ENCODE data around the gene ZMPSTE24. TPM values are rescaled to one million over a fixed set of nuclear protein-coding genes. Genes with fewer than 3 reads are reported as not detected.

The ZMPSTE24 gene
- total RNA-seq, 1 experiment from 2014 or later, result 50.9 TPM

DNA sequence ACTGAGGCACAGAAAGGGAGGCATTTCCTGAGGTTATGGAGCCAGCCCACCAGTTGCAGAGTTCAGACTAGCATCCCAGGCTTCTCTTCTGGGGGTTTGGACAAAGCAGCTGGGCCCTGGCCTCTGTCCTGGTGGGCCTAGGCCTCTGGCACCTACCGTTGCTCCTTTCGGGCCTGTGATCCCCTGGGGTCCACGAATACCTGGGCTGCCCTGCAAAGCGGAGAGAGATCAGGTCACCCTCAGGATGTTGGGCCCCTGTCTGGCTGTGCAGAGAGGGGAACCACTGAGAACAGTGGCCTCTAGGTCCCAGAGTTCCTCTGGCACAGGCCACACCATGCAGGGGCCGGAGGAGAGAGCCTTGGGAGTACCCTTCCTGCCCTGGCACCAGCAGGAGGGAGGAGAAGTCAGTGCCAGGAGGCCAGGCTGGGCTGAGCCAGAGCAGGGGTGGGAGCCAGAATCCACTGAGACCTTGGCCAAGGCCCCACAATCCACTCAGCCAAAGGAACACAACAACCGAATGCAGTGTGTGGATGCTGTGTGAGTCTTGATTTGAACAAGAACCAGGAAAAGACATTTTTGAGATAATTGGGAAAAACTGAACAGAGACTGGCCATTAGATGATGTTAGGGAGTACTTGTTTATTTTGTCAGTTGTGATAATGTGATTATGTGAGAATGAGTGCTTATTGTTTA, 50.1 kb downstream of the ZMPSTE24 start:
- Histone ChIP-seq H4K20me1 (ENCODE audit: insufficient read depth, low read depth, low read length) (no peaks in the 10 kb centered on the region), H3K4me3 (ENCODE audit: low read length) (no peak overlapping the region), H3K79me2 (ENCODE audit: low read length) (no peaks in the 10 kb centered on the region), H3K9ac (ENCODE audit: low read length) (no peak overlapping the region), H3K9me2 (replicated peaks; ENCODE audit: insufficient read depth, low read length) (no peaks in the 10 kb centered on the region), H2AFZ (ENCODE audit: low read length) (no peak overlapping the region), H3K27ac (ENCODE audit: low read length) (no peak overlapping the region), H3K4me2 (ENCODE audit: low read depth, low read length, poor library complexity, severe bottlenecking) (no peak overlapping the region), H3K27me3 (ENCODE audit: low read length) (no peaks in the 10 kb centered on the region), H3K9me3 (ENCODE audit: low read length) (no peaks in the 10 kb centered on the region), H3K36me3 (ENCODE audit: insufficient read depth, low read length) (no peaks in the 10 kb centered on the region), H3K4me1 (ENCODE audit: low read length) (peaks cover 30% of the 10 kb centered on the region)
- no peak for DNase-seq

DNA sequence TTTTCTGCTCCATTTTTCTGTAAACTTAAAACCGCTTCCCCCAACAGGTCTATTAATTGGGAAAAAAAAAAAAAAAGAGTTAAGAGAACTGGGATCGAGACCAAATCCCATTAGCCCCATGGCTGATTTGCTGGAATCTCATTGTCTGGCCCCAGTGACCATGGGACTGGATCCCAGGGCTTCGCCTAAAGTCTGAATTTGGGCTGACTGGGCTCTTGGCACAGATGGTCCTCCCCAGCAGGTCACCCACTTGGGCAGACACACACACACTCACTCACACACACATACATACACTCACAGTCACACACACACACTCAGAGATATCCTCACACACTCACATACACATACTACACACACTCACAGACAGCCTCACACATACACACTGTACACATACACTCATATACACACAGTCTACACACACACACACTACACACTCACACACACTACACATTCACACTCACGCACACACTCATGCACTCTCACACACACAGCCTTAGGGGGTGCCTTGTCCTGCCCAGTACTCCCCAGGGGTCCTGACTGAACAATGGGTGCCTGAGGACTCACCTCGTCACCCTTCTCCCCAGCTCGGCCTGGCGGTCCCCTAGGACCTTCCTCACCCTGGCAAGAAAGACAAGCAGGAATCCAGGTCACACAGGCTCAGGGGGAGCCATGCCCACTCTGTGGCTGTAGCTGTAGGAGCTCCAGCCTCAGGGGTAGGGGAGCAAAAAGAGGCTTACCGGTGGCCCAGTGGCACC, 51.5 kb downstream of the ZMPSTE24 start:
- H2AFZ ChIP-seq (ENCODE audit: low read length), result no peak overlapping the region
- H3K4me2 ChIP-seq (ENCODE audit: low read depth, low read length, poor library complexity, severe bottlenecking), result no peak overlapping the region
- peak; percentile 39 for DNase-seq
- H3K79me2 ChIP-seq (ENCODE audit: low read length), result no peaks in the 10 kb centered on the region
- H4K20me1 ChIP-seq (ENCODE audit: insufficient read depth, low read depth, low read length), result no peaks in the 10 kb centered on the region
- no peaks in the 10 kb centered on the region for H3K9me3 ChIP-seq (ENCODE audit: low read length)
- no peaks in the 10 kb centered on the region; the same call in 1 of the 2 replicates for H3K27me3 ChIP-seq (ENCODE audit: low read length)
- no peak overlapping the region for H3K9ac ChIP-seq (ENCODE audit: low read length)
- no peaks in the 10 kb centered on the region for H3K36me3 ChIP-seq (ENCODE audit: insufficient read depth, low read length)
- H3K27ac ChIP-seq (ENCODE audit: low read length), result no peak overlapping the region
- H3K9me2 ChIP-seq (replicated peaks; ENCODE audit: insufficient read depth, low read length), result no peaks in the 10 kb centered on the region
- peaks cover 40% of the 10 kb centered on the region for H3K4me1 ChIP-seq (ENCODE audit: low read length)
- H3K4me3 ChIP-seq (ENCODE audit: low read length), result no peak overlapping the region

DNA sequence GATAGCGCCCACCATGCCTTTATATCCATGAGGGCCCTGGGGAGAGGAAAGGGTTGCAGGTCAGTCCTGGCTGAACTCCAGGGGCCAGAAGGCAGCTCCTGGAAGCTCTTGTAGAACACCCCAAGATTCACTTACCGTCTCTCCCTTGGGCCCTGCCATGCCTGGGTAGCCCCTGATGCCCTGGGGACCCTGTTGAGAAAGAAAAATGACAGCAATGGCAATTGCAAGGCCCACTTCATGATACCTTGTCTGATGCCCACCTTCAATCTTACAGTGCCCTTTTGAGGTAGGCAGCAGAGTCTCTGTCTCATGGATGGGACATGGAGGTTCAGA, 52.1 kb downstream of the ZMPSTE24 start:
- Histone ChIP-seq H3K27ac (ENCODE audit: low read length) (no peak overlapping the region), H3K9me2 (replicated peaks; ENCODE audit: insufficient read depth, low read length) (no peaks in the 10 kb centered on the region), H3K9me3 (ENCODE audit: low read length) (no peaks in the 10 kb centered on the region), H3K4me2 (ENCODE audit: low read depth, low read length, poor library complexity, severe bottlenecking) (no peak overlapping the region), H2AFZ (ENCODE audit: low read length) (no peak overlapping the region), H4K20me1 (ENCODE audit: insufficient read depth, low read depth, low read length) (no peaks in the 10 kb centered on the region), H3K79me2 (ENCODE audit: low read length) (no peaks in the 10 kb centered on the region), H3K27me3 (ENCODE audit: low read length) (no peaks in the 10 kb centered on the region; the same call in 1 of the 2 replicates), H3K4me3 (ENCODE audit: low read length) (no peak overlapping the region), H3K9ac (ENCODE audit: low read length) (no peak overlapping the region), H3K4me1 (ENCODE audit: low read length) (peaks cover 43% of the 10 kb centered on the region), H3K36me3 (ENCODE audit: insufficient read depth, low read length) (no peaks in the 10 kb centered on the region)
- DNase-seq, result peak; percentile 48

DNA sequence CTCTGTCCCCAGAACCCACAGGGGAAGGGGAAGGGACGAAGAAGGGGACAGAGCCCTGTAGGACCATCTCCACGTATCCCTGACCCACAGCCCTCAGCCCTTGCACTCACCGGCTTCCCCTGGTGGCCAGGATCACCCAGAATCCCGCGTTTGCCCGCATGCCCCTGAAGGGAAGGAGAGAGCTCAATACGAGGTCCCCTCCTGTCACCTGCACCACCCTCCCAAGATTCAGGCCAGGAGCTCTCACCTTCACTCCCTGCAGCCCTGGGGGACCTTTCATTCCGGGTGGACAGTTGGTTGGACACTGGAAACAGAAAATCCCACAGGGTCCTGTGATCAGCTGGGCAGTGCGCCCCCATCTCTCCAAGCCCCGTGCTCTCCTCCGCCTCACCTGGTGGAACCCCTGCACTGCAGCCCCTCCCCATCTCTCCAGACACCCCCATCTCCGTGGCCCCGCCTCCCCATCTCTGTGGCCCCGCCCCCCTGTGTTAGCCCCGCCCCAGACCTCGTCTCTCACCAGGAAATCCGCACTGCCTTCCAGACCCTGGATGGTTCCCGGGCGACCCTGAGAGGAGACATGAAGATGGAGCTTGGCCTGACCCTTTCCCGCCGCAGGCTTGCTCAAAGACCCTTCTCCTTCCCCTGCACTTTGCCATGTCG, 53.1 kb downstream of the ZMPSTE24 start:
- Histone ChIP-seq H3K9ac (ENCODE audit: low read length) (no peak overlapping the region), H2AFZ (ENCODE audit: low read length) (no peak overlapping the region), H3K4me2 (ENCODE audit: low read depth, low read length, poor library complexity, severe bottlenecking) (no peak overlapping the region), H3K27ac (ENCODE audit: low read length) (no peak overlapping the region), H3K4me3 (ENCODE audit: low read length) (no peak overlapping the region), H3K27me3 (ENCODE audit: low read length) (no peaks in the 10 kb centered on the region; the same call in 1 of the 2 replicates), H3K36me3 (ENCODE audit: insufficient read depth, low read length) (no peaks in the 10 kb centered on the region), H4K20me1 (ENCODE audit: insufficient read depth, low read depth, low read length) (no peaks in the 10 kb centered on the region), H3K9me2 (replicated peaks; ENCODE audit: insufficient read depth, low read length) (no peaks in the 10 kb centered on the region), H3K79me2 (ENCODE audit: low read length) (no peaks in the 10 kb centered on the region), H3K4me1 (ENCODE audit: low read length) (peaks cover 52% of the 10 kb centered on the region), H3K9me3 (ENCODE audit: low read length) (no peaks in the 10 kb centered on the region)
- DNase-seq, result peak; percentile 37

DNA sequence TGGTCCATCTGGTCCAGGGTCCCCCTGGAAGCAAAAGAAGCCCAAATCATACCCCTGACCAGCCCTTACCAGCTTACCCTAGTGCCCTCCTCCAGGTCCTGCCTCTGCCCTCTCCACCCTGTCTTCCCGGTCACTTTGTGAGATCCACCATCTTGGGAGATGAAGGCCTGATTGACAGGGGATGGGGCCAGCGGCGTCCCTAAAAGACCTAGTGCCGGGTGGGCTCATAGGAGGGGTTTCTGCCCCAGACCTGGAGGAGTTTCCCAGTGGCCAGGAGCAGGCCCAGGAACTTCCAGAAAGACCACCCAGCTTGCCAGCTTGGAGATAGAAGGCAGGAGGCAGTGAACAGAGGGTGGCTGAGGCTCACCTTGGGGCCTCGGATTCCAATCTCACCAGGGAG, 53.7 kb downstream of the ZMPSTE24 start:
- DNase-seq, result peak; percentile 35
- no peak overlapping the region for H3K27ac ChIP-seq (ENCODE audit: low read length)
- peaks cover 56% of the 10 kb centered on the region for H3K4me1 ChIP-seq (ENCODE audit: low read length)
- no peaks in the 10 kb centered on the region for H3K79me2 ChIP-seq (ENCODE audit: low read length)
- no peaks in the 10 kb centered on the region for H3K36me3 ChIP-seq (ENCODE audit: insufficient read depth, low read length)
- no peak overlapping the region for H3K4me2 ChIP-seq (ENCODE audit: low read depth, low read length, poor library complexity, severe bottlenecking)
- no peaks in the 10 kb centered on the region for H3K9me2 ChIP-seq (replicated peaks; ENCODE audit: insufficient read depth, low read length)
- H3K9me3 ChIP-seq (ENCODE audit: low read length), result no peaks in the 10 kb centered on the region
- no peaks in the 10 kb centered on the region; the same call in 1 of the 2 replicates for H3K27me3 ChIP-seq (ENCODE audit: low read length)
- no peak overlapping the region for H3K4me3 ChIP-seq (ENCODE audit: low read length)
- no peak overlapping the region for H2AFZ ChIP-seq (ENCODE audit: low read length)
- no peaks in the 10 kb centered on the region for H4K20me1 ChIP-seq (ENCODE audit: insufficient read depth, low read depth, low read length)
- no peak overlapping the region for H3K9ac ChIP-seq (ENCODE audit: low read length)

DNA sequence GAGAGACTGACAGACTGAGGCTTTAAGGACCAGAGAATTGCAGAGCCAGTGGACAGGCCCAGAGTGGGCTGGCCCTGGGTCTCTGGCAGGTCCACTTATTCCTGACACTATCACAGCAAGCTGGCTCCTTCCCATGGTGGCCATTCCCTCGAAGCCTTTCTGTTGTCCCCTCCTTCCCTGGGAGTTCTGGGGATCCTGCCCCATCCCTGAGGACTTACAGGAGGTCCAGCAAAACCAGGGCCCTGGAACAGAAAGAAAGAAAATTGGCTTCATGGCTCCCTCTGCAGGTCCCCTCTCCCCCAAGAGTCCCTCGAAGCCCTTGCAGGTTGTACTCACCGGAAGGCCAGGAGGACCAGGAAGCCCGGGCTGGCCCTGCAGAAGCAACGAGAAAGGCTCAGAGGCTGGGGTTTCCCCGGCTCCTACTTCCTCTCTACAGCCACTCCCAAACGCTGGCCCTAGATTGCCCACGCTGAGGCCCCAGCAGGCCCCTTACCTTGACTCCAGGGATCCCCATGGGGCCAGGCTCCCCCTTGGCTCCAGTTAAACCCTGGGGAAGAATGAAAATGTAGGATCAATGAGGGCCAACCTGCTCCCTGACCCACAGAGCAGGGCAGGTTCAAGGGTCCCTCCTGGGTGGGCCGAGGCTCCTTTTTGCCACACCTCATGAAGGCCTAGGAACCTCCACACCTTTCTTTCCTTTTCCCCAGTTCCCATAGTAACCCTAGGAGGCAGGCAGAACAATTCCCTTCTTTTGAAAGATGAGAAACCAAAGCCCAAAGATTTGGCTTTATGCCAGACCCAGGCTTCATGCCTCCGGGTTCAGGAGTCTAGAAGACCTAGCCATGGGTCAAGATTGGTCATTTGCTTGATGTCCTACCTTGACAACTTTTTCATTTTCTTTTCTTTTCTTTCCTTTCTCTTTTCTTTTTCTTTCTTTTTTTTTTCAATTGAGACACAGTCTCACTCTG, 54.5 kb downstream of the ZMPSTE24 start:
- Histone ChIP-seq H3K79me2 (ENCODE audit: low read length) (no peaks in the 10 kb centered on the region), H3K4me1 (ENCODE audit: low read length) (peaks cover 65% of the 10 kb centered on the region), H3K36me3 (ENCODE audit: insufficient read depth, low read length) (no peaks in the 10 kb centered on the region), H3K27me3 (ENCODE audit: low read length) (no peaks in the 10 kb centered on the region; the same call in 1 of the 2 replicates), H3K27ac (ENCODE audit: low read length) (no peak overlapping the region), H2AFZ (ENCODE audit: low read length) (peak overlapping the region; percentile 46; the same call in 1 of the 2 replicates), H3K9me3 (ENCODE audit: low read length) (no peaks in the 10 kb centered on the region), H3K4me2 (ENCODE audit: low read depth, low read length, poor library complexity, severe bottlenecking) (peak overlapping the region; percentile 64), H4K20me1 (ENCODE audit: insufficient read depth, low read depth, low read length) (no peaks in the 10 kb centered on the region), H3K4me3 (ENCODE audit: low read length) (peak overlapping the region; percentile 36; the same call in 1 of the 2 replicates), H3K9ac (ENCODE audit: low read length) (peak overlapping the region; percentile 37; the same call in 1 of the 2 replicates), H3K9me2 (replicated peaks; ENCODE audit: insufficient read depth, low read length) (no peaks in the 10 kb centered on the region)
- peak; percentile 67 for DNase-seq

DNA sequence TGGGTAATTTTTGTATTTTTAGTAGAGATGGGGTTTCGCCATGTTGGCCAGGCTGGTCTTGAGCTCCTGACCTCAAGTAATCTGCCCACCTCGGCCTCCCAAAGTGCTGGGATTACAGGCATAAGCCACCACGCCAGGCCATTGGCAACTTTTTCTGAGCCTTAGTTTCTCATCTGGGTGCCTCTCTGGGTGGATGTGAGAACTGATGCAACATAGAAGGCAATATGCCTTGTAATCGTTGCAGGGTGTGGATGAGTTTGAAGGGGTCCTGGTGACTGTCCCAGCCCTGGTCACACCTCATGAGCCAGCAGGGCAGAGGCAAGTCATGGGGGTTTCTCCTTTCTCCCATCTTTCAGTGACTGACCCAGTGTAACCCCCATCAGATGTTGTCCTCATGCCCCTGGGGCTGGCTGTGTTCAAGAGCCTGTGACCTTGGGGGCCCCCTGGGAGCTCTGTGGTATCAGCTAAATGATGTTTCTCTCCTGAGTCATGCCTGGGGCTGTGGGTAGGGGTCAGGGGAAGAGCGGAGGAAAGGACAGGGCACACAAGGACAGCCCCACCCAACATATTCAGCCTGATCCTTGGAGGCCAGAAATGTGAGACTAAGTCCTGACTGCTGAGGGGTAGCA, 55.4 kb downstream of the ZMPSTE24 start:
- Histone ChIP-seq H3K27ac (ENCODE audit: low read length) (no peak overlapping the region), H3K9me3 (ENCODE audit: low read length) (no peaks in the 10 kb centered on the region), H3K4me3 (ENCODE audit: low read length) (peak overlapping the region; percentile 36; the same call in 1 of the 2 replicates), H3K36me3 (ENCODE audit: insufficient read depth, low read length) (no peaks in the 10 kb centered on the region), H4K20me1 (ENCODE audit: insufficient read depth, low read depth, low read length) (no peaks in the 10 kb centered on the region), H3K4me2 (ENCODE audit: low read depth, low read length, poor library complexity, severe bottlenecking) (peak overlapping the region; percentile 64), H3K9me2 (replicated peaks; ENCODE audit: insufficient read depth, low read length) (no peaks in the 10 kb centered on the region), H3K27me3 (ENCODE audit: low read length) (no peaks in the 10 kb centered on the region; the same call in 1 of the 2 replicates), H2AFZ (ENCODE audit: low read length) (peak overlapping the region; percentile 29; the same call in 1 of the 2 replicates), H3K79me2 (ENCODE audit: low read length) (no peaks in the 10 kb centered on the region), H3K9ac (ENCODE audit: low read length) (peak overlapping the region; percentile 37), H3K4me1 (ENCODE audit: low read length) (peaks cover 67% of the 10 kb centered on the region)
- peak; percentile 82 for DNase-seq
